AG04450 (cell line): ENCODE data around the gene CAPZA1. TPM values are rescaled to one million over a fixed set of nuclear protein-coding genes. Genes with fewer than 3 reads are reported as not detected.

Experiments used
- CTCF ChIA-PET: fragments of 300-600, 350-600 bp; formaldehyde crosslinking; extraction: SDS; loops from one replicate; lab custom pipeline; 2022; ENCODE audit warnings: antibody characterized with exemption, inconsistent platforms; lab: Charles Lee
- POLR2A ChIA-PET: fragments of 350-600 bp; formaldehyde crosslinking; extraction: SDS; loops from one replicate; lab custom pipeline; 2021; ENCODE audit warnings: antibody characterized with exemption, inconsistent platforms; lab: Yijun Ruan, JAX
- DNase-seq: peaks from one replicate; pipeline ENCODE4 v3.0.0-alpha.2; 2011; ENCODE audit warnings: low read depth, low spot score
- H3K27ac ChIP-seq: one replicate; pipeline ENCODE4 v1.5.1; 2012; ENCODE audit warnings: low read depth, low read length, control low read depth
- H3K27me3 ChIP-seq: one replicate; pipeline ENCODE4 v1.6.0; 2012; ENCODE audit warnings: low read length; ENCODE audit not compliant: control insufficient read depth, insufficient read depth
- H3K4me3 ChIP-seq: 2 replicates; pipeline ENCODE4 v1.5.1; 2011; ENCODE audit warnings: mild to moderate bottlenecking, low read depth, low read length, control low read depth
- H3K9me3 ChIP-seq: 2 replicates; pipeline ENCODE4 v1.5.1; 2012; ENCODE audit warnings: low read length; ENCODE audit not compliant: control insufficient read depth, insufficient read depth
- polyA plus RNA-seq: library from polyadenylated mRNA; depleted of rRNA; stranded (reverse); fragments of >200 nt; gene quantifications from 2 replicates; pipeline ENCODE4 v1.2.3, GENCODE V29; 2011
- TF ChIP-seq, protein P1 (sequence below): IDR thresholded peaks from 2 replicates; pipeline ENCODE4 v1.5.1; 2011; ENCODE audit warnings: low read depth, low read length, control low read depth, inconsistent platforms

CAPZA1 gene
- polyA plus RNA-seq, 1 experiment: 273 TPM

DNA sequence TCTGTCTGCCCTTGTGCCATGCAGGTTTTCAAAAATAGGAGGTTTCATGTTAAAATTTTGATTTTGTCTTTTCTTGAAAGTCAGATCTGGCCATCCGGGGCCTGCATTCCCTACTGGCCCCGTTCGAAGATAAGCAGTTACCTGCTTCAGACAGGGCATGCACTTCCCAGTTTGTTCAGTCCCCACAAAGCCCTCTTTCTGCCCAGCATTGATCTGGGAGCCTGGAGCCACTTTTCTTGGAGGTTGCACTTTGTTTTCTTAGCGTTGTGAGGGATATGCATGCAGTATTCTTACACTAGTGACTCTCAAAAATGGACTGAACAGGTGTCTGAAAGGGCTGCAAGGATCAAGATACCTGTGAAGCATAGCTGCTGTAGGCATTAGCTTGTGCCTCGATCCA lies 66.3 kb downstream of the CAPZA1 start:
- Histone ChIP-seq H3K9me3 (no peaks in the 10 kb centered on the region), H3K27me3 (no peaks in the 10 kb centered on the region), H3K27ac (no peak overlapping the region), H3K4me3 (no peak overlapping the region)
- TF ChIP-seq, protein P1, sequence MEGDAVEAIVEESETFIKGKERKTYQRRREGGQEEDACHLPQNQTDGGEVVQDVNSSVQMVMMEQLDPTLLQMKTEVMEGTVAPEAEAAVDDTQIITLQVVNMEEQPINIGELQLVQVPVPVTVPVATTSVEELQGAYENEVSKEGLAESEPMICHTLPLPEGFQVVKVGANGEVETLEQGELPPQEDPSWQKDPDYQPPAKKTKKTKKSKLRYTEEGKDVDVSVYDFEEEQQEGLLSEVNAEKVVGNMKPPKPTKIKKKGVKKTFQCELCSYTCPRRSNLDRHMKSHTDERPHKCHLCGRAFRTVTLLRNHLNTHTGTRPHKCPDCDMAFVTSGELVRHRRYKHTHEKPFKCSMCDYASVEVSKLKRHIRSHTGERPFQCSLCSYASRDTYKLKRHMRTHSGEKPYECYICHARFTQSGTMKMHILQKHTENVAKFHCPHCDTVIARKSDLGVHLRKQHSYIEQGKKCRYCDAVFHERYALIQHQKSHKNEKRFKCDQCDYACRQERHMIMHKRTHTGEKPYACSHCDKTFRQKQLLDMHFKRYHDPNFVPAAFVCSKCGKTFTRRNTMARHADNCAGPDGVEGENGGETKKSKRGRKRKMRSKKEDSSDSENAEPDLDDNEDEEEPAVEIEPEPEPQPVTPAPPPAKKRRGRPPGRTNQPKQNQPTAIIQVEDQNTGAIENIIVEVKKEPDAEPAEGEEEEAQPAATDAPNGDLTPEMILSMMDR: no peak
- ChIA-PET CTCF (interaction anchor here (0.8 kb wide), 1 partner anchor 15 kb away, joined by 3 read pairs; no protein-coding TSS in a partner anchor), POLR2A (no interaction called here)
- DNase-seq: no peak

DNA sequence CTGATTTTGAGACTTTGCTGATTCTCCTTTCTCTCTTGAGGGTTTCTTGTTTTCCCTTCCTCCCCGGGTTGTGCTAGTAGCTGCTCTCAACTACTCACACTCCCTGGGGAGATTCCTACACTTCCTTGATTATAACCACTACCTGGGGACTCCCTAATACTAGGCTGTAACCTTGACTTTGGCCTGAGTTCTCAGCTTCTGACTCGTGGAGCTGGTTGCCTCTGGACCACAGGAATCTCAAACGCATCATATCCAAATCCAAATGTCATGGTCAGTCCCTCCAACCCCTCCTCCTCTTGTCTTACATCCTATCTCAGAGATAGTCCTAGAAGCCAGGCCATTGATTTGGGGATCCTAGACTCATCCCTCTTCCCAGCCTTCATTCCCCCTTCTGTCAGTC lies 66.8 kb downstream of the CAPZA1 start:
- CTCF ChIA-PET: interaction anchor here (0.8 kb wide), 1 partner anchor 14 kb away, joined by 3 read pairs; no protein-coding TSS in a partner anchor
- no peak overlapping the region for H3K27ac ChIP-seq
- H3K27me3 ChIP-seq: no peaks in the 10 kb centered on the region
- POLR2A ChIA-PET: no interaction called here
- no peak for DNase-seq
- H3K9me3 ChIP-seq: no peaks in the 10 kb centered on the region
- H3K4me3 ChIP-seq: no peak overlapping the region
- TF ChIP-seq, protein P1: no peak

DNA sequence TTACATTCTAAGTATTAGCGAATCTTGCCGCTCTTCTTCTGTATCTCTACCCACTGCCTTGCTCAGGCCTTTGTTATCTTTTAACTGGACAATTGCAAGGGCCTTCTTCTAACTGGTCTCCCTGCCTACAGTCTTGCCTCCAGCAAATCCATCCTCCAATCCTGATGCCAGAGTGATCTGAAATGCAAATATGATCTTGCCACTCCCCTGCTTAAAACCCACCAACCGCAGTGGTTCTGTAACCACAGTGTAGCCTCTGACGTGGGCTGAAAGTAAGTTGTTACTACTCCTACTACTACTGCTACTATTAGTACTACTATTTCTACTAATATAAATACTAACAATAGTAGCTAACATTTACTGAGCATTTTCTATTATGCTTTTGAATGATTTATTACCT lies 67.2 kb downstream of the CAPZA1 start:
- CTCF ChIA-PET: no interaction called here
- POLR2A ChIA-PET: no interaction called here

DNA sequence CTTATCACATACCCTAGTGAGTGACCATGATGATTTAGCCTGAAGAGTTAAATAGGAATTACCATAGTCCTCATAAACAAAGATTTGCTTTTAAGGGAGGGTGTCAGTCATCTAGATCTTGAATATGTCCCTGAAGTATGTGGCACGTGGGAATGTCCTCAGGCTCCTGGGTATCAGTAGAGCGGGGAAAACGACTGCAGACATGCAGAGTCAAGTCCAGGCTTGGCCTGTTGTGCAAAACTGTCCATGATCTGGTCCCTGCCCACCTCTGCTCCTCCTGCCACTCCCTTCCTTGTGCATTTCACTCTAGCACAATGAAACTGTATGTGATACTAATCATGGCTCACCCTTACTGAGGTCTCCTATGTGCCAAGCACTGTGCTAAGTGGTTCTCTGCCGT lies 67.7 kb downstream of the CAPZA1 start:
- H3K27ac ChIP-seq: no peak overlapping the region
- ChIA-PET CTCF (no interaction called here), POLR2A (no interaction called here)
- H3K27me3 ChIP-seq: no peaks in the 10 kb centered on the region
- no peak for DNase-seq
- H3K4me3 ChIP-seq: no peak overlapping the region
- TF ChIP-seq, protein P1: no peak
- H3K9me3 ChIP-seq: no peaks in the 10 kb centered on the region

More for the DNA sequence above, 67.2 kb downstream of the CAPZA1 start:
- TF ChIP-seq, protein P1: no peak
- no peaks in the 10 kb centered on the region for H3K27me3 ChIP-seq
- no peak overlapping the region for H3K27ac ChIP-seq
- no peak overlapping the region for H3K4me3 ChIP-seq
- no peaks in the 10 kb centered on the region for H3K9me3 ChIP-seq
- no peak for DNase-seq

DNA sequence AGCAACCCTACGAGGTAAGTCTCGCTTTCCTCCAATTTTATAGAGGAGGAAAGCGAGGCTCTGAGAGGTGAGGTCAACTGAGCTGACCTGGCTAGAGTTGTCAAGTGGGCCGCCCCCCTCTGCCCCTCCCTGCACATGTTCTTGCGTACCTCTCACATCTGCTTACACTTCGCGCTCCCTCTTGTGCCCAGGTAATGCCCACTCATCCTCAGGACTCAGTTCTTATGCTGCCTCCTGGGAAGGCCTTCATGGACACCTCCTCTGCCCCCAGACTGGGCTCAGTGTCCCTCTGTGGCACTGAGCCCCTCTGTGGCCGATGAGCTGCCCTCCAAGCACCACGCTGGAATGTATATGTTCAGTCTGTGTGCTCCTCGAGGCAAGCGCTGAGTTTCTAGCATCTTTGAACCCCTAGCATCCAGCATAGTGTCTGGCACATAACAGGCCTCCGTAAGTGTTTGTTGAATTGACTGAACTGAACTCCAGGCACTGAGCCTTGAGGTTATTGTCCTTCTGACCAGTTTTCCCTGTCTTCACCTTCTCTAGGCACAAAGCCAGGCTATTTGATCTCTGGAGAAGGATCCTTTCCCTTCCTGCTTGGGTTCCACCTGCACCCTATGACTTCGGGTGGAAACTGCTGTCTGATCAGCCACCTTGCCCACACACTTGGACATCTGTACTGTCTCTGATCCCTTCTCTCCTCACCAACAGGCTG lies 68.3 kb downstream of the CAPZA1 start:
- no peak overlapping the region for H3K4me3 ChIP-seq
- TF ChIP-seq, protein P1: no peak
- H3K9me3 ChIP-seq: no peaks in the 10 kb centered on the region
- ChIA-PET POLR2A (no interaction called here), CTCF (interaction anchor here (0.5 kb wide), 1 partner anchor 24 kb away, joined by 5 read pairs; no protein-coding TSS in a partner anchor)
- no peak for DNase-seq
- no peak overlapping the region for H3K27ac ChIP-seq
- no peaks in the 10 kb centered on the region for H3K27me3 ChIP-seq
